H9 (cell line): ENCODE measurements around the gene MAPKAP1. TPM values are rescaled to one million over a fixed set of nuclear protein-coding genes. Genes with fewer than 3 reads are reported as not detected.

Experiments used
- DNase-seq: peaks from one replicate; pipeline ENCODE4 v3.0.0-alpha.2; 2017
- H2AFZ ChIP-seq: one replicate; pipeline ENCODE4 v1.6.1; 2013; ENCODE audit warnings: mild to moderate bottlenecking, low read length, control low read depth, moderate library complexity
- H2AK5ac ChIP-seq: 2 replicates; pipeline ENCODE4 v1.6.1; 2013; ENCODE audit warnings: low read length, control low read depth, mixed read lengths; ENCODE audit not compliant: insufficient read length
- H2BK120ac ChIP-seq: one replicate; pipeline ENCODE4 v1.6.1; 2013; ENCODE audit warnings: low read depth, mild to moderate bottlenecking, low read length, control low read depth, inconsistent platforms; ENCODE audit not compliant: poor library complexity, severe bottlenecking
- H2BK12ac ChIP-seq: 2 replicates; pipeline ENCODE4 v1.6.1; 2013; ENCODE audit warnings: low read length, control low read depth, mixed read lengths, low read depth; ENCODE audit not compliant: insufficient read length
- H2BK15ac ChIP-seq: 2 replicates; pipeline ENCODE4 v1.6.1; 2013; ENCODE audit warnings: low read depth, low read length, control low read depth
- H2BK20ac ChIP-seq: one replicate; pipeline ENCODE4 v1.6.1; 2013; ENCODE audit warnings: low read depth, mild to moderate bottlenecking, low read length, control low read depth, inconsistent platforms; ENCODE audit not compliant: poor library complexity, severe bottlenecking
- H2BK5ac ChIP-seq: 2 replicates; pipeline ENCODE4 v1.6.1; 2013; ENCODE audit warnings: low read length, control low read depth, mixed read lengths; ENCODE audit not compliant: insufficient read length
- H3K14ac ChIP-seq: 2 replicates; pipeline ENCODE4 v1.6.1; 2013; ENCODE audit warnings: low read length, control low read depth; ENCODE audit not compliant: insufficient read depth
- H3K18ac ChIP-seq: 2 replicates; pipeline ENCODE4 v1.6.1; 2013; ENCODE audit warnings: low read depth, mild to moderate bottlenecking, mixed read lengths, low read length, control low read depth; ENCODE audit not compliant: insufficient read length
- H3K23ac ChIP-seq: 2 replicates; pipeline ENCODE4 v1.6.1; 2013; ENCODE audit warnings: low read length, control low read depth, mixed read lengths, low read depth; ENCODE audit not compliant: insufficient read length
- H3K23me2 ChIP-seq: 2 replicates; pipeline ENCODE4 v1.6.1; 2013; ENCODE audit warnings: low read depth, mild to moderate bottlenecking, mixed read lengths, low read length, control low read depth; ENCODE audit not compliant: insufficient read length, poor library complexity, severe bottlenecking
- H3K27ac ChIP-seq: 2 replicates; pipeline ENCODE4 v1.5.1; 2013; ENCODE audit warnings: low read length, control low read depth, mixed read lengths, low read depth; ENCODE audit not compliant: insufficient read length
- H3K27me3 ChIP-seq: 2 replicates; pipeline ENCODE4 v1.6.1; 2013; ENCODE audit warnings: low read length, control low read depth, inconsistent platforms; ENCODE audit not compliant: insufficient read depth
- H3K4ac ChIP-seq: 2 replicates; pipeline ENCODE4 v1.6.1; 2013; ENCODE audit warnings: low read depth, mild to moderate bottlenecking, control low read depth, inconsistent platforms, low read length, moderate library complexity
- H3K4me1 ChIP-seq: 2 replicates; pipeline ENCODE4 v1.6.1; 2013; ENCODE audit warnings: low read length, control low read depth, inconsistent platforms; ENCODE audit not compliant: insufficient read depth
- H3K4me2 ChIP-seq: 2 replicates; pipeline ENCODE4 v1.6.1; 2013; ENCODE audit warnings: low read length, control low read depth, mixed read lengths; ENCODE audit not compliant: insufficient read length, insufficient read depth
- H3K56ac ChIP-seq: 2 replicates; pipeline ENCODE4 v1.6.1; 2013; ENCODE audit warnings: low read depth, mild to moderate bottlenecking, mixed read lengths, low read length, control low read depth; ENCODE audit not compliant: insufficient read length
- H3K79me1 ChIP-seq: 2 replicates; pipeline ENCODE4 v1.6.1; 2013; ENCODE audit warnings: low read depth, mild to moderate bottlenecking, moderate library complexity, low read length, control low read depth, inconsistent platforms; ENCODE audit not compliant: insufficient read depth, poor library complexity, severe bottlenecking
- H3K79me2 ChIP-seq: 2 replicates; pipeline ENCODE4 v1.6.1; 2013; ENCODE audit warnings: low read length, control low read depth, inconsistent platforms; ENCODE audit not compliant: insufficient read depth
- H3K9ac ChIP-seq: 2 replicates; pipeline ENCODE4 v1.6.1; 2013; ENCODE audit warnings: low read length, control low read depth, mixed read lengths; ENCODE audit not compliant: insufficient read length; ENCODE audit errors: extremely low read depth
- H3K9me3 ChIP-seq: one replicate; pipeline ENCODE4 v1.6.1; 2013; ENCODE audit warnings: low read depth, low read length, inconsistent platforms; ENCODE audit not compliant: control insufficient read depth
- H3T11ph ChIP-seq: one replicate; pipeline ENCODE4 v1.6.1; 2013; ENCODE audit warnings: mild to moderate bottlenecking, low read length, control low read depth, inconsistent platforms
- H4K20me1 ChIP-seq: one replicate; pipeline ENCODE4 v1.6.1; 2013; ENCODE audit not compliant: control insufficient read depth, insufficient read length, insufficient read depth
- H4K5ac ChIP-seq: 2 replicates; pipeline ENCODE4 v1.6.1; 2013; ENCODE audit warnings: low read depth, mild to moderate bottlenecking, mixed read lengths, low read length, control low read depth; ENCODE audit not compliant: insufficient read length
- H4K8ac ChIP-seq: replicated peaks from 2 replicates; pipeline ENCODE4 v1.6.1; 2013; ENCODE audit warnings: low read length, control low read depth, mixed read lengths, low read depth; ENCODE audit not compliant: insufficient read length
- H4K91ac ChIP-seq: 2 replicates; pipeline ENCODE4 v1.6.1; 2013; ENCODE audit warnings: low read depth, mild to moderate bottlenecking, moderate library complexity, mixed read lengths, low read length, control low read depth; ENCODE audit not compliant: insufficient read length
- H3K27ac Mint-ChIP-seq, 3 experiments: 2 replicates in 2 of 3; 3 replicates in 1 of 3; pipeline ENCODE4 v1.8.0; 2020 to 2021; ENCODE audit warnings: mixed read lengths in 3 of 3, mild to moderate bottlenecking in 1 of 3, moderate library complexity in 1 of 3
- H3K27me3 Mint-ChIP-seq: 2 replicates; pipeline ENCODE4 v1.8.0; 2021; ENCODE audit warnings: low read depth, mild to moderate bottlenecking, moderate library complexity, mixed read lengths
- H3K36me3 Mint-ChIP-seq, 3 experiments: 2 replicates in 2 of 3; 3 replicates in 1 of 3; pipeline ENCODE4 v1.8.0; 2020 to 2021; ENCODE audit warnings: low read depth in 3 of 3, mixed read lengths in 3 of 3; ENCODE audit not compliant: insufficient read depth in 1 of 3
- H3K4me1 Mint-ChIP-seq, 2 experiments: 2 replicates each; pipeline ENCODE4 v1.8.0; 2020; ENCODE audit warnings: mixed read lengths in 2 of 2
- H3K4me3 Mint-ChIP-seq, 2 experiments: 2 replicates in 1 of 2; 3 replicates in 1 of 2; pipeline ENCODE4 v1.8.0; 2020 to 2021; ENCODE audit warnings: mild to moderate bottlenecking in 2 of 2, mixed read lengths in 2 of 2, moderate library complexity in 1 of 2
- H3K9me3 Mint-ChIP-seq, 2 experiments: 2 replicates in 1 of 2; 3 replicates in 1 of 2; pipeline ENCODE4 v1.8.0; 2020; ENCODE audit warnings: mild to moderate bottlenecking in 2 of 2, mixed read lengths in 2 of 2, moderate library complexity in 1 of 2
- CTCF ChIP-seq: fragments of 200-600 bp; sonication (generic); conservative IDR thresholded peaks from 3 replicates; pipeline ENCODE4 v1.8.0; 2021; ENCODE audit warnings: antibody characterized with exemption, mild to moderate bottlenecking
- WGBS: extraction: QIAGEN DNeasy Blood & Tissue Kit; methylation state at CpG from one replicate; pipeline ENCODE4 v1.1.7; 2013; ENCODE audit warnings: missing lambda C conversion rate, low lambda C conversion rate, mixed read lengths; ENCODE audit not compliant: insufficient read length; ENCODE audit errors: extremely low coverage; 5-methylcytosine and 5-hydroxymethylcytosine counted together
- total RNA-seq: library from RNA; stranded (reverse); gene quantifications from 2 replicates; pipeline ENCODE4 v1.2.1, GENCODE V29; 2021

MAPKAP1 gene
- total RNA-seq, 1 experiment from 2014 or later, result 97.0 TPM

GRCh38 chr9:125455876-125456275 is 251.1 kb downstream of the MAPKAP1 start:
- Histone ChIP-seq H3K79me2 (no peaks in the 10 kb centered on the region), H3K9ac (no peak overlapping the region), H3K4me1 (no peaks in the 10 kb centered on the region), H2BK15ac (no peak overlapping the region), H4K20me1 (no peaks in the 10 kb centered on the region), H2AFZ (no peak overlapping the region), H4K8ac (no peak overlapping the region), H3K79me1 (no peaks in the 10 kb centered on the region), H2BK120ac (no peak overlapping the region), H3T11ph (no peak overlapping the region), H4K5ac (no peak overlapping the region), H3K4ac (no peak overlapping the region), H3K27ac (no peak overlapping the region), H3K23ac (no peak overlapping the region), H3K9me3 (peaks cover 16% of the 10 kb centered on the region), H3K56ac (no peak overlapping the region), H2BK20ac (no peak overlapping the region), H3K23me2 (no peaks in the 10 kb centered on the region), H3K14ac (no peak overlapping the region), H4K91ac (no peak overlapping the region), H3K18ac (no peak overlapping the region), H3K4me2 (no peak overlapping the region), H2BK12ac (no peak overlapping the region), H2BK5ac (no peak overlapping the region), H3K27me3 (no peaks in the 10 kb centered on the region), H2AK5ac (no peak overlapping the region)
- Mint-ChIP-seq H3K36me3 (peaks cover 56 to 66% (median 65%) of the 10 kb centered on the region in 3 experiments), H3K9me3 (peaks cover 42 to 48% of the 10 kb centered on the region in 2 experiments), H3K4me1 (peaks cover 7 to 8% of the 10 kb centered on the region in 2 experiments), H3K27me3 (no peaks in the 10 kb centered on the region), H3K27ac (no peak overlapping the region), H3K4me3 (no peak overlapping the region)
- WGBS, result no CpG with 5 or more reads among the region's 4 CpGs
- no peak for TF ChIP-seq CTCF
- no peak for DNase-seq
